GM19468 (cell line): Measurements from ENCODE around the gene TMEM255A.

Experiments used
- ATAC-seq: cut with Tn5 transposase; IDR thresholded peaks from one replicate; pipeline ENCODE4 v1.9.1; 2021; ENCODE audit warnings: mild to moderate bottlenecking, moderate library complexity, moderate number of reproducible peaks; ENCODE audit not compliant: unreplicated experiment; ENCODE audit errors: extremely low read depth

Gene TMEM255A

GRCh38 chrX:120308959-120309872 lies 2.0 kb downstream of the TMEM255A start:
- ATAC-seq, result peak; percentile 72

- no peak for ATAC-seq
Observed at GRCh38 chrX:120308558-120308957, 2.7 kb downstream of the TMEM255A start.

- ATAC-seq, result no peak
Observed at GRCh38 chrX:120306630-120307029, 4.6 kb downstream of the TMEM255A start.

GRCh38 chrX:120305531-120306141 lies 5.6 kb downstream of the TMEM255A start:
- ATAC-seq, result no peak

- no peak for ATAC-seq
Observed at GRCh38 chrX:120304256-120304655, 7.0 kb downstream of the TMEM255A start.

GRCh38 chrX:120302434-120302833 lies 8.8 kb downstream of the TMEM255A start:
- ATAC-seq, result peak; percentile 85

GRCh38 chrX:120301960-120302359 lies 9.3 kb downstream of the TMEM255A start:
- ATAC-seq, result no peak

- ATAC-seq, result no peak
Observed at GRCh38 chrX:120301497-120301896, 9.8 kb downstream of the TMEM255A start.

GRCh38 chrX:120299928-120300327 lies 11.3 kb downstream of the TMEM255A start:
- no peak for ATAC-seq

- no peak for ATAC-seq
Observed at GRCh38 chrX:120297923-120298322, 13.3 kb downstream of the TMEM255A start.

GRCh38 chrX:120294651-120295050 lies 16.6 kb downstream of the TMEM255A start:
- no peak for ATAC-seq

- no peak for ATAC-seq
Observed at GRCh38 chrX:120293015-120293414, 18.2 kb downstream of the TMEM255A start.

GRCh38 chrX:120291211-120291610 lies 20.1 kb downstream of the TMEM255A start:
- ATAC-seq, result no peak

- no peak for ATAC-seq
Observed at GRCh38 chrX:120290107-120290506, 21.2 kb downstream of the TMEM255A start.

- peak; percentile 36 for ATAC-seq
Observed at GRCh38 chrX:120287513-120288112, 23.6 kb downstream of the TMEM255A start.

- ATAC-seq, result peak; percentile 14
Observed at GRCh38 chrX:120286733-120287512, 24.3 kb downstream of the TMEM255A start.

- ATAC-seq, result no peak
Observed at GRCh38 chrX:120282697-120283096, 28.6 kb downstream of the TMEM255A start.

GRCh38 chrX:120281761-120282160 lies 29.5 kb downstream of the TMEM255A start:
- no peak for ATAC-seq

GRCh38 chrX:120281021-120281624 lies 30.1 kb downstream of the TMEM255A start:
- no peak for ATAC-seq

GRCh38 chrX:120274958-120275357 lies 36.3 kb downstream of the TMEM255A start:
- no peak for ATAC-seq
